GM19099 (cell line): ENCODE measurements around the gene SPATC1L.

Source experiments
- POLR2A ChIP-seq: IDR thresholded peaks from 3 replicates; pipeline ENCODE4 v1.6.1; 2011; ENCODE audit warnings: low read depth; ENCODE audit not compliant: insufficient read length; ENCODE audit errors: extremely low read depth

Gene SPATC1L

GRCh38 chr21:46127239-46128105, 56.8 kb downstream of the SPATC1L start:
- no peak for TF ChIP-seq POLR2A

GRCh38 chr21:46126309-46127238, 57.7 kb downstream of the SPATC1L start:
- TF ChIP-seq POLR2A, result no peak

GRCh38 chr21:46125846-46126301, 58.4 kb downstream of the SPATC1L start:
- no peak for TF ChIP-seq POLR2A

- TF ChIP-seq POLR2A, result no peak
Measured at GRCh38 chr21:46124926-46125845, 59.1 kb downstream of the SPATC1L start.

GRCh38 chr21:46124083-46124925, 60.0 kb downstream of the SPATC1L start:
- no peak for TF ChIP-seq POLR2A

- no peak for TF ChIP-seq POLR2A
Measured at GRCh38 chr21:46122758-46123683, 61.2 kb downstream of the SPATC1L start.

- TF ChIP-seq POLR2A, result no peak
Measured at GRCh38 chr21:46122237-46122671, 62.0 kb downstream of the SPATC1L start.

GRCh38 chr21:46121286-46122221, 62.7 kb downstream of the SPATC1L start:
- TF ChIP-seq POLR2A, result no peak

GRCh38 chr21:46120301-46121285, 63.7 kb downstream of the SPATC1L start:
- no peak for TF ChIP-seq POLR2A

GRCh38 chr21:46119637-46120271, 64.5 kb downstream of the SPATC1L start:
- no peak for TF ChIP-seq POLR2A
